ENCODE measurements around the gene FILIP1L.

Gene FILIP1L

DNA sequence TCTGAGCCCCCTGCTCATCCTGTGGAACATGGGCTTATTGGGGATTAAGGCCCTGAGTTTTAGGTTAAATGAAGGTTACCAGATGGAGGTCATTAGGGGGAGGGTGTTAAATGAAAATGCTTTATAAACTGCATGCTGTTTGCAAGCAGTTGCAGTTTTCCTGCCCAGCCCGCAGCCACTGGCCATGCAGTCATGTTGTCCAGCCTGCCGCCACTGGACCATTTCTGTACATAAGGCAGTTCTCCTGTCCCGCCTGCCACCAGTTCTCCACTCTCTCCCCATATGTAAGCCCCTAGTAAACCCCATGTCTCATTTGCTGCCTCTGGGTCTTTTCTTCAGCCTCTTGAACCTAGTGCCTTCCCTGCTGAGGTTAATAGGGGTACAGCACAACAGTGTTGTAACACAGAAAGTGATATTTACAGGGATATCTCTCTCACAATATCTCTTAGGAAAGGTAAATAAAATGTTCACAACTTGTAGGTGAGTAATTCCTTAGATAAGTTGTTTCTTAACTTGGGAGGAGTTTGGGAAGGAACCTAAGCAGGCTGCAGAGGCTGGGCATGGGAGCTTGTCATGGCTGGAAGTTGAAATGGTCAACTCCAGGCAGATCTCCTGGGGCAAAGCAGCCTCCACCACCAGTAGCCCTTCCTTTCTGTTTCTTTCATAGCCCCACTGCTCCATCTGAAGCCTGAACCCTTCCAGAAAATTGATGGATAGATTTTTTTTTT is 148.5 kb downstream of the FILIP1L start:
- H3K9me3 ChIP-seq (replicated peaks; ENCODE audit: insufficient read depth, low read length): no peaks in the 10 kb centered on the region
- no peaks in the 10 kb centered on the region for H3K27me3 ChIP-seq (replicated peaks; ENCODE audit: insufficient read depth, low read length)
- no peak overlapping the region for H2AFZ ChIP-seq (ENCODE audit: low read length)
- no peaks in the 10 kb centered on the region for H3K4me1 ChIP-seq (ENCODE audit: low read length)
- no peaks in the 10 kb centered on the region for H3K36me3 ChIP-seq (replicated peaks; ENCODE audit: insufficient read depth, low read length)
- no peak overlapping the region for H3K4me2 ChIP-seq (ENCODE audit: low read depth, low read length)
- H3F3A ChIP-seq (ENCODE audit: insufficient read depth, low read length): no peaks in the 10 kb centered on the region
- no peaks in the 10 kb centered on the region for H3K9me2 ChIP-seq (replicated peaks; ENCODE audit: insufficient read depth, low read length)
- H3K9ac ChIP-seq (ENCODE audit: low read length): no peak overlapping the region
- no peak overlapping the region for H3K4me3 ChIP-seq (ENCODE audit: low read length)
- no peak overlapping the region for H3K27ac ChIP-seq (ENCODE audit: low read length)
- no peak for DNase-seq
- TF ChIP-seq EZH2 (optimal IDR thresholded peaks at IDR 0.05; ENCODE audit: low read depth, low read length) (no peak), EZH2phosphoT487 (IDR thresholded peaks at IDR 0.05; ENCODE audit: low read length) (no peak)
- TF ChIP-seq, protein P1, sequence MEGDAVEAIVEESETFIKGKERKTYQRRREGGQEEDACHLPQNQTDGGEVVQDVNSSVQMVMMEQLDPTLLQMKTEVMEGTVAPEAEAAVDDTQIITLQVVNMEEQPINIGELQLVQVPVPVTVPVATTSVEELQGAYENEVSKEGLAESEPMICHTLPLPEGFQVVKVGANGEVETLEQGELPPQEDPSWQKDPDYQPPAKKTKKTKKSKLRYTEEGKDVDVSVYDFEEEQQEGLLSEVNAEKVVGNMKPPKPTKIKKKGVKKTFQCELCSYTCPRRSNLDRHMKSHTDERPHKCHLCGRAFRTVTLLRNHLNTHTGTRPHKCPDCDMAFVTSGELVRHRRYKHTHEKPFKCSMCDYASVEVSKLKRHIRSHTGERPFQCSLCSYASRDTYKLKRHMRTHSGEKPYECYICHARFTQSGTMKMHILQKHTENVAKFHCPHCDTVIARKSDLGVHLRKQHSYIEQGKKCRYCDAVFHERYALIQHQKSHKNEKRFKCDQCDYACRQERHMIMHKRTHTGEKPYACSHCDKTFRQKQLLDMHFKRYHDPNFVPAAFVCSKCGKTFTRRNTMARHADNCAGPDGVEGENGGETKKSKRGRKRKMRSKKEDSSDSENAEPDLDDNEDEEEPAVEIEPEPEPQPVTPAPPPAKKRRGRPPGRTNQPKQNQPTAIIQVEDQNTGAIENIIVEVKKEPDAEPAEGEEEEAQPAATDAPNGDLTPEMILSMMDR (IDR thresholded peaks at IDR 0.05; ENCODE audit: low read length): no peak
- no peaks in the 10 kb centered on the region for H4K20me1 ChIP-seq (ENCODE audit: insufficient read depth, low read length)
- H3K79me2 ChIP-seq (ENCODE audit: low read length): no peaks in the 10 kb centered on the region

DNA sequence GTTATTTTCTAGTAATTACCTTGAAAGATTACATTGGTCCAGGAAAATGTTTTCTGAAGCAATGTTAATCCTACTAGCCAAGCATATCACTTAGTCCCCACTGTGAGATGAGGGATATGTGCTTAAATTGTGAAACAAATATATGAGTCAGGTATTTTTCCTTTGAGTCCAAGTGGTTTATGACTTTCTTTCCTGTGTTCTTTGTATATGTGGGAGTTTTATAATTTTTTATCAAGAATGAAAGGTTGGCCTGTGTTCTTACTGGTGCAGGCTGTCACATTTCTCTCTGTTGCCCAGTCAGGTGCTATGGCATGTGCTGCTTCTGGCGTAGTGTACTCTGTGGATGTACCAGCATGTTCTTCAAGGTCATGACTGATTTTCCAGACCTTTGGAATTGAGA is 149.2 kb downstream of the FILIP1L start:
- Histone ChIP-seq H3K4me1 (ENCODE audit: low read length) (0 out of 2 replicates have a peak, but pooled peaks cover 3% of the 10 kb centered on the region), H3K9me3 (replicated peaks; ENCODE audit: insufficient read depth, low read length) (no peaks in the 10 kb centered on the region), H2AFZ (ENCODE audit: low read length) (no peak overlapping the region), H3K4me3 (ENCODE audit: low read length) (no peak overlapping the region), H3K27ac (ENCODE audit: low read length) (no peak overlapping the region), H3F3A (ENCODE audit: insufficient read depth, low read length) (no peaks in the 10 kb centered on the region), H3K27me3 (replicated peaks; ENCODE audit: insufficient read depth, low read length) (no peaks in the 10 kb centered on the region), H3K9me2 (replicated peaks; ENCODE audit: insufficient read depth, low read length) (no peaks in the 10 kb centered on the region), H3K4me2 (ENCODE audit: low read depth, low read length) (no peak overlapping the region), H3K36me3 (replicated peaks; ENCODE audit: insufficient read depth, low read length) (no peaks in the 10 kb centered on the region), H4K20me1 (ENCODE audit: insufficient read depth, low read length) (no peaks in the 10 kb centered on the region), H3K9ac (ENCODE audit: low read length) (no peak overlapping the region), H3K79me2 (ENCODE audit: low read length) (no peaks in the 10 kb centered on the region)
- TF ChIP-seq EZH2 (optimal IDR thresholded peaks at IDR 0.05; ENCODE audit: low read depth, low read length): no peak
- TF ChIP-seq EZH2phosphoT487 (IDR thresholded peaks at IDR 0.05; ENCODE audit: low read length): no peak
- TF ChIP-seq, protein P1 (IDR thresholded peaks at IDR 0.05; ENCODE audit: low read length): no peak
- no peak for DNase-seq

DNA sequence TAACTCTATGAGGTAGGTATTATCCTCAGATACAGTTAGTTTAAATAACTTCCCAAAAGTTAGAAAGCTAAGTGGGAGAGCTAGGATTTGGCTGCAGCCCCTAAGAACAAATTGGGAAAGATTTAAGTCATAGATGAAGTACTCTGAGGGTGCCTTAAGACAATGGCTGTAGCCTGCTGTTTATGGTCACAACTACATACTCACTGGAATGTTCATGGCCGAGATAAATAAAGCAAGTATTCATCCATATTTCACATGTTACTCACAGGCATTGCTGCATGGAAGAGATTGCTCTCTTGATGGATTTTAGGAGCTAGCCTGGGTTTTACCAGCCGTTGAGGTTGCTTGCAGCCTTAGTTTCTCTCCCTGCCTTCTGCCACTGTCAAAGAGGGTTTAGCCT is 151.6 kb downstream of the FILIP1L start:
- Histone ChIP-seq H4K20me1 (ENCODE audit: insufficient read depth, low read length) (no peaks in the 10 kb centered on the region), H3K27ac (ENCODE audit: low read length) (no peak overlapping the region), H3K9me2 (replicated peaks; ENCODE audit: insufficient read depth, low read length) (no peaks in the 10 kb centered on the region), H3F3A (ENCODE audit: insufficient read depth, low read length) (no peaks in the 10 kb centered on the region), H3K9ac (ENCODE audit: low read length) (no peak overlapping the region), H3K36me3 (replicated peaks; ENCODE audit: insufficient read depth, low read length) (no peaks in the 10 kb centered on the region), H3K4me3 (ENCODE audit: low read length) (no peak overlapping the region), H3K79me2 (ENCODE audit: low read length) (no peaks in the 10 kb centered on the region), H3K4me1 (ENCODE audit: low read length) (0 out of 2 replicates have a peak, but pooled peaks cover 3% of the 10 kb centered on the region), H2AFZ (ENCODE audit: low read length) (no peak overlapping the region), H3K9me3 (replicated peaks; ENCODE audit: insufficient read depth, low read length) (no peaks in the 10 kb centered on the region), H3K27me3 (replicated peaks; ENCODE audit: insufficient read depth, low read length) (no peaks in the 10 kb centered on the region), H3K4me2 (ENCODE audit: low read depth, low read length) (no peak overlapping the region)
- TF ChIP-seq, protein P1 (IDR thresholded peaks at IDR 0.05; ENCODE audit: low read length): no peak
- TF ChIP-seq EZH2phosphoT487 (IDR thresholded peaks at IDR 0.05; ENCODE audit: low read length) (no peak), EZH2 (optimal IDR thresholded peaks at IDR 0.05; ENCODE audit: low read depth, low read length) (no peak)
- no peak for DNase-seq

Data from MM.1S (cell line).